ENCODE measurements around the gene AFF3. TPM values are rescaled to one million over a fixed set of nuclear protein-coding genes. Genes with fewer than 3 reads are reported as not detected.

AFF3 gene
- total and polyA plus RNA-seq, 3 donors from 2014 or later: 18.0 to 34.4 (median 27.1) TPM

GRCh38 chr2:99708231-99708630 lies 434.2 kb downstream of the AFF3 start:
- peaks cover 37% of the 10 kb centered on the region for H3K4me1 ChIP-seq
- no peaks in the 10 kb centered on the region for H3K9me3 ChIP-seq
- no peak overlapping the region for H3K4me3 ChIP-seq
- intact Hi-C loops (cut with DNase I; ENCODE audit: low total_unique reads): no loop called here
- WGBS, 2 donors: 61 to 71% methylated on average over 3 of the region's 3 CpGs
- H3K27me3 ChIP-seq: no peaks in the 10 kb centered on the region
- peak overlapping the region in 1 of 2 donors; percentile 9 for H3K27ac ChIP-seq
- TF ChIP-seq CTCF (IDR thresholded peaks at IDR 0.05): no peak
- DNase-seq: no peak
- H3K36me3 ChIP-seq (ENCODE audit: low read depth, missing control alignments): no peaks in the 10 kb centered on the region

- H3K9me3 ChIP-seq: no peaks in the 10 kb centered on the region
- H3K4me1 ChIP-seq: peaks cover 37% of the 10 kb centered on the region
- peak overlapping the region in 1 of 2 donors; percentile 9 for H3K27ac ChIP-seq
- 96 to 97% methylated on average over 1 of the region's 1 CpG for WGBS, 2 donors
- DNase-seq: no peak
- TF ChIP-seq POLR2A (IDR thresholded peaks at IDR 0.05) (no peak), CTCF (IDR thresholded peaks at IDR 0.05) (no peak)
- intact Hi-C loops (cut with DNase I; ENCODE audit: low total_unique reads): no loop called here
- no peak overlapping the region for H3K4me3 ChIP-seq
- no peaks in the 10 kb centered on the region for H3K27me3 ChIP-seq
- H3K36me3 ChIP-seq (ENCODE audit: low read depth, missing control alignments): no peaks in the 10 kb centered on the region
These were observed 434.8 kb downstream of the AFF3 start for GRCh38 chr2:99707592-99707991.

- no peaks in the 10 kb centered on the region for H3K36me3 ChIP-seq (ENCODE audit: low read depth, missing control alignments)
- peaks cover 37% of the 10 kb centered on the region for H3K4me1 ChIP-seq
- no peaks in the 10 kb centered on the region for H3K27me3 ChIP-seq
- H3K4me3 ChIP-seq: no peak overlapping the region
- 37 to 48% methylated on average over 4 of the region's 4 CpGs for WGBS, 2 donors
- H3K27ac ChIP-seq: peak overlapping the region in 1 of 2 donors; percentile 54
- TF ChIP-seq CTCF (IDR thresholded peaks at IDR 0.05) (no peak), POLR2A (IDR thresholded peaks at IDR 0.05) (no peak)
- H3K9me3 ChIP-seq: no peaks in the 10 kb centered on the region
- no peak for DNase-seq
- intact Hi-C loops (cut with DNase I; ENCODE audit: low total_unique reads): no loop called here
These were observed 435.7 kb downstream of the AFF3 start for GRCh38 chr2:99706735-99707134.

GRCh38 chr2:99701503-99701902 lies 440.9 kb downstream of the AFF3 start:
- intact Hi-C loops (cut with DNase I; ENCODE audit: low total_unique reads): no loop called here
- DNase-seq: no peak
- Histone ChIP-seq H3K27ac (no peak overlapping the region), H3K4me1 (peaks cover 4% of the 10 kb centered on the region), H3K27me3 (no peaks in the 10 kb centered on the region), H3K9me3 (no peaks in the 10 kb centered on the region), H3K36me3 (ENCODE audit: low read depth, missing control alignments) (no peaks in the 10 kb centered on the region), H3K4me3 (no peak overlapping the region)
- TF ChIP-seq CTCF (IDR thresholded peaks at IDR 0.05) (no peak), POLR2A (IDR thresholded peaks at IDR 0.05) (no peak)
- 92 to 96% methylated on average over 7 of the region's 7 CpGs for WGBS, 2 donors
